Ovary (tissue), 9 donors: ENCODE measurements around the gene ART3. TPM values are rescaled to one million over a fixed set of nuclear protein-coding genes. Genes with fewer than 3 reads are reported as not detected.

Experiments
- DNase-seq, 5 donors: peaks; one replicate each; pipeline ENCODE4 v3.0.0-alpha.2; 2019 to 2020
- H3K27ac ChIP-seq, 2 donors: fragments of 200-600 bp; one replicate each; pipeline versions ENCODE4 v1.5.1 to v1.8.0; 2019 to 2022
- H3K27me3 ChIP-seq: fragments of 200-600 bp; one replicate; pipeline ENCODE4 v1.8.0; 2022
- H3K36me3 ChIP-seq: fragments of 200-600 bp; sonication (generic); one replicate; pipeline ENCODE4 v1.5.1; 2019
- H3K4me1 ChIP-seq: one replicate; pipeline ENCODE4 v1.8.1; 2013; ENCODE audit warnings: mild to moderate bottlenecking, moderate library complexity; ENCODE audit not compliant: insufficient read depth
- H3K4me3 ChIP-seq: fragments of 200-600 bp; sonication (generic); one replicate; pipeline ENCODE4 v1.5.1; 2017
- H3K9me3 ChIP-seq, 2 donors: fragments of 200-600 bp in 1 of 2; sonication (generic) in 1 of 2; one replicate each; pipeline versions ENCODE4 v1.5.1 to v1.8.1; 2013 to 2019; ENCODE audit warnings: mild to moderate bottlenecking in 1 of 2, moderate library complexity in 1 of 2
- EP300 ChIP-seq: sonication (generic); formaldehyde crosslinking; IDR thresholded peaks from one replicate; pipeline ENCODE4 v1.6.1; 2017; ENCODE audit warnings: antibody characterized with exemption
- POLR2A ChIP-seq: fragments of 450-650 bp; IDR thresholded peaks from one replicate; pipeline ENCODE4 v1.6.1; 2017; ENCODE audit warnings: antibody characterized with exemption, mild to moderate bottlenecking, moderate library complexity
- WGBS, 3 donors: extraction: QIAGEN DNeasy Blood & Tissue Kit in 1 of 3; methylation state at CpG; one replicate each; pipeline versions ENCODE4 v1.1.5 to v1.1.7; 2013 to 2017; 5-methylcytosine and 5-hydroxymethylcytosine counted together
- intact Hi-C, 4 donors: fragments of 100-400 bp; cut with DNase I; formaldehyde crosslinking; loops; one replicate each; pipeline versions ENCODE4 v1.11.0 to v1.15.1; 2022 to 2023
- polyA plus RNA-seq, 2 donors: library from polyadenylated mRNA; stranded (reverse); fragments of 200-250 nt in 1 of 2; fragments of 350-450 nt in 1 of 2; fragmentation: Illumina TruSeq in 1 of 2; extraction: RNeasy Lipid Tissue Mini Kit (QIAGEN cat#74804) in 1 of 2; gene quantifications; one replicate each; pipeline ENCODE4 v1.2.3, GENCODE V29; 2013 to 2014
- total RNA-seq, 7 donors: library from RNA; depleted of rRNA in 2 of 7; stranded (reverse); fragments of >200 nt in 2 of 7; fragmentation: NEBNext Ultra II Directional in 3 of 7; extraction: Animal tissue kit (Norgen Biotek cat#: 25700) in 3 of 7; gene quantifications; one replicate each; pipeline versions ENCODE4 v1.1.0 to v1.2.4, GENCODE V29; 2016 to 2023
- TF ChIP-seq, protein P1 (sequence below), 3 donors: fragments of 450-650 bp in 2 of 3; fragments of 200-600 bp in 1 of 3; IDR thresholded peaks; one replicate each; pipeline versions ENCODE4 v1.5.1 to v1.8.0; 2016 to 2022; ENCODE audit warnings: antibody characterized with exemption in 3 of 3, mild to moderate bottlenecking in 1 of 3
- donor health status: DM: no; HTN: no; CAD: no; lungs with moderate emphysema.
- donor health status: DM: no; HTN: no; CAD: no.
- donor health status: Bipolar disorder and iron deficiency.
- donor health status: DM: yes; HTN: yes; CAD: no.
- donor health status: DM: no; HTN: no; CAD: no.
- donor health status: DM: yes; HTN: yes; CAD: no.

Gene ART3
- total and polyA plus RNA-seq, 9 donors = 0.11 to 1.5 (median 0.71) TPM; not detected in 4

GRCh38 chr4:76053730-76054129, 20.8 kb upstream of the ART3 start:
- TF ChIP-seq, protein P1, sequence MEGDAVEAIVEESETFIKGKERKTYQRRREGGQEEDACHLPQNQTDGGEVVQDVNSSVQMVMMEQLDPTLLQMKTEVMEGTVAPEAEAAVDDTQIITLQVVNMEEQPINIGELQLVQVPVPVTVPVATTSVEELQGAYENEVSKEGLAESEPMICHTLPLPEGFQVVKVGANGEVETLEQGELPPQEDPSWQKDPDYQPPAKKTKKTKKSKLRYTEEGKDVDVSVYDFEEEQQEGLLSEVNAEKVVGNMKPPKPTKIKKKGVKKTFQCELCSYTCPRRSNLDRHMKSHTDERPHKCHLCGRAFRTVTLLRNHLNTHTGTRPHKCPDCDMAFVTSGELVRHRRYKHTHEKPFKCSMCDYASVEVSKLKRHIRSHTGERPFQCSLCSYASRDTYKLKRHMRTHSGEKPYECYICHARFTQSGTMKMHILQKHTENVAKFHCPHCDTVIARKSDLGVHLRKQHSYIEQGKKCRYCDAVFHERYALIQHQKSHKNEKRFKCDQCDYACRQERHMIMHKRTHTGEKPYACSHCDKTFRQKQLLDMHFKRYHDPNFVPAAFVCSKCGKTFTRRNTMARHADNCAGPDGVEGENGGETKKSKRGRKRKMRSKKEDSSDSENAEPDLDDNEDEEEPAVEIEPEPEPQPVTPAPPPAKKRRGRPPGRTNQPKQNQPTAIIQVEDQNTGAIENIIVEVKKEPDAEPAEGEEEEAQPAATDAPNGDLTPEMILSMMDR (IDR thresholded peaks at IDR 0.05) = no peak
- TF ChIP-seq EP300 = no peak
- TF ChIP-seq POLR2A = no peak
- H3K4me1 ChIP-seq = no peaks in the 10 kb centered on the region
- WGBS, 3 donors = 30 to 50% (median 35%) methylated on average over 4 of the region's 4 CpGs
- no peaks in the 10 kb centered on the region for H3K36me3 ChIP-seq
- no peak for DNase-seq
- no peaks in the 10 kb centered on the region for H3K27me3 ChIP-seq
- H3K27ac ChIP-seq = no peak overlapping the region
- intact Hi-C loops = no loop called here
- H3K9me3 ChIP-seq = no peaks in the 10 kb centered on the region
- no peak overlapping the region for H3K4me3 ChIP-seq

DNA sequence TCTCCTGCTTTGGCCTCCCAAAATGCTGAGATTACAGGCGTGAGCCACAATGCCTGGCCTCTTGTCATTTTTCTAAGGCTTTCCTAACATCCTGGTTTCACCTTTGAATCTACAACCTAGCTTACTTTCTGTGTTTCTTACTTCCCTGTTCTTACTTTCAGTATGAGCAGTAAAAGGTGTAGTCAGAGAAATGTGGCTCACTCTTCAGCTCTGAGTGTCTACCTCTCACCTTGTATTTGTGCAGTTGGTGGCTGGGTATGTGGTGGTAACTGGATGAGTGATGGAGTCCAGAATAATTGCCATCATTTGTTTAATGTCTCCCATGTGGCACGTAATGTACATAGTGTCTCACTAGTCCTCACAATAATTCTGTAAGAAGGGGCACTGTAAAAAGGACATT, 19.5 kb upstream of the ART3 start:
- no peaks in the 10 kb centered on the region for H3K36me3 ChIP-seq
- H3K27me3 ChIP-seq = no peaks in the 10 kb centered on the region
- H3K4me3 ChIP-seq = no peak overlapping the region
- TF ChIP-seq, protein P1 (IDR thresholded peaks at IDR 0.05) = no peak
- TF ChIP-seq POLR2A = no peak
- TF ChIP-seq EP300 = no peak
- no peaks in the 10 kb centered on the region for H3K9me3 ChIP-seq
- no peak for DNase-seq
- no peak overlapping the region for H3K27ac ChIP-seq
- intact Hi-C loops = no loop called here
- 73 to 80% (median 78%) methylated on average over 2 of the region's 2 CpGs for whole genome bisulfite sequencing, 3 donors
- no peaks in the 10 kb centered on the region for H3K4me1 ChIP-seq

DNA sequence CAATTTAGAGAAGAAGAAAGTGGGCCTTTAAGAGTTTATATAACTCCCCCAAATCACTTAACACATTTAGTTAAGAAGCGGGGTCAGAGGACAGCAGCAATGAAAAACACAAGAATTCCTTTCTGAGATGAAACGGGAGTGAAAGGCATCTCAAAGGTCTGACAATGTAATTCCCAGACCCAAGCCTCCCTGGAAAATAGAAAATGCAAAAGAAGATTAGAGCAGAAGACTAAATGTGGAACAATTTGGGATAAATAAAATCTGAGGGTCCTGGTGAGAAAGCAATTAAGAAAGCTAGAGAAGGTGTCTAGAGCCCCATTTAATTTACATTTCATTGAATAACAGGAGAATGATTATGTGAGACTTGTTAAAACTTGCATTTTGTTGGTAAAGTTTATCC, 19.1 kb upstream of the ART3 start:
- H3K27ac ChIP-seq = no peak overlapping the region
- H3K27me3 ChIP-seq = no peaks in the 10 kb centered on the region
- no peaks in the 10 kb centered on the region for H3K9me3 ChIP-seq
- H3K4me3 ChIP-seq = no peak overlapping the region
- H3K4me1 ChIP-seq = no peaks in the 10 kb centered on the region
- TF ChIP-seq EP300 = no peak
- TF ChIP-seq, protein P1 (IDR thresholded peaks at IDR 0.05) = no peak
- TF ChIP-seq POLR2A = no peak
- WGBS, 3 donors = 16 to 28% (median 20%) methylated on average over 2 of the region's 2 CpGs
- H3K36me3 ChIP-seq = no peaks in the 10 kb centered on the region
- intact Hi-C loops = no loop called here
- DNase-seq = no peak

GRCh38 chr4:76058302-76058701, 16.2 kb upstream of the ART3 start:
- Histone ChIP-seq H3K27ac (no peak overlapping the region), H3K36me3 (no peaks in the 10 kb centered on the region)
- intact Hi-C loops = no loop called here

More at GRCh38 chr4:76058302-76058701, 16.2 kb upstream of the ART3 start:
- no peak overlapping the region for H3K4me3 ChIP-seq
- DNase-seq = no peak
- TF ChIP-seq, protein P1 (IDR thresholded peaks at IDR 0.05) = no peak
- no peak for TF ChIP-seq POLR2A
- no peak for TF ChIP-seq EP300
- no peaks in the 10 kb centered on the region for H3K4me1 ChIP-seq
- H3K9me3 ChIP-seq = no peaks in the 10 kb centered on the region
- no peaks in the 10 kb centered on the region for H3K27me3 ChIP-seq
